ENCODE data around the gene IFRD2.
A peak's percentile ranks its signal among the peaks of the same experiment; 100 is the strongest.

Gene IFRD2

GRCh38 chr3:50278123-50278879 is 13.9 kb downstream of the IFRD2 start:
- DNase-seq (ENCODE audit: low read depth): no peak
- no peak overlapping the region for H3K4me3 ChIP-seq (ENCODE audit: control insufficient read depth, low read depth, low read length)
- no peak for TF ChIP-seq CTCF (conservative IDR thresholded peaks at IDR 0.05; ENCODE audit: control insufficient read depth, insufficient read depth, low read depth, low read length)

- no peak overlapping the region for H3K4me3 ChIP-seq (ENCODE audit: control insufficient read depth, low read depth, low read length)
- TF ChIP-seq CTCF (conservative IDR thresholded peaks at IDR 0.05; ENCODE audit: control insufficient read depth, insufficient read depth, low read depth, low read length): no peak
- no peak for DNase-seq (ENCODE audit: low read depth)
These were observed 15.5 kb downstream of the IFRD2 start for GRCh38 chr3:50276762-50277101.

- TF ChIP-seq CTCF (conservative IDR thresholded peaks at IDR 0.05; ENCODE audit: control insufficient read depth, insufficient read depth, low read depth, low read length): no peak
- no peak for DNase-seq (ENCODE audit: low read depth)
- H3K4me3 ChIP-seq (ENCODE audit: control insufficient read depth, low read depth, low read length): no peak overlapping the region
These were observed 16.1 kb downstream of the IFRD2 start for GRCh38 chr3:50275996-50276761.

GRCh38 chr3:50275141-50275995 is 16.9 kb downstream of the IFRD2 start:
- TF ChIP-seq CTCF (conservative IDR thresholded peaks at IDR 0.05; ENCODE audit: control insufficient read depth, insufficient read depth, low read depth, low read length): no peak
- DNase-seq (ENCODE audit: low read depth): no peak
- no peak overlapping the region for H3K4me3 ChIP-seq (ENCODE audit: control insufficient read depth, low read depth, low read length)

GRCh38 chr3:50274371-50275104 is 17.7 kb downstream of the IFRD2 start:
- peak; percentile 54 for TF ChIP-seq CTCF (conservative IDR thresholded peaks at IDR 0.05; ENCODE audit: control insufficient read depth, insufficient read depth, low read depth, low read length)
- no peak overlapping the region for H3K4me3 ChIP-seq (ENCODE audit: control insufficient read depth, low read depth, low read length)

GRCh38 chr3:50273689-50274065 is 18.6 kb downstream of the IFRD2 start:
- DNase-seq (ENCODE audit: low read depth): no peak
- H3K4me3 ChIP-seq (ENCODE audit: control insufficient read depth, low read depth, low read length): no peak overlapping the region
- no peak for TF ChIP-seq CTCF (conservative IDR thresholded peaks at IDR 0.05; ENCODE audit: control insufficient read depth, insufficient read depth, low read depth, low read length)

More at GRCh38 chr3:50274371-50275104, 17.7 kb downstream of the IFRD2 start:
- peak; percentile 52 for DNase-seq (ENCODE audit: low read depth)

All from fibroblast of mammary gland (primary cell).